K562 (cell line): ENCODE data around the gene JUND. TPM values are rescaled to one million over a fixed set of nuclear protein-coding genes. Genes with fewer than 3 reads are reported as not detected.

ENCODE experiments used
- COPS2 ChIP-seq: fragments of 450-650 bp; conservative IDR thresholded peaks from 2 replicates; pipeline ENCODE4 v1.6.1; 2016; ENCODE audit warnings: mild to moderate bottlenecking, moderate library complexity
- ESRRB ChIP-seq: fragments of 250-450 bp; sonication (Bioruptor Pico); IDR thresholded peaks from 2 replicates; pipeline ENCODE4 v1.5.0; 2020; ENCODE audit warnings: mild to moderate bottlenecking, moderate library complexity, borderline replicate concordance
- EWSR1 ChIP-seq: fragments of 450-650 bp; IDR thresholded peaks from 2 replicates; pipeline ENCODE4 v1.6.1; 2018; ENCODE audit warnings: borderline replicate concordance, mild to moderate bottlenecking, low read depth, moderate library complexity; ENCODE audit not compliant: partially characterized antibody
- KDM1A ChIP-seq, 2 experiments: fragments of 450-650 bp; IDR thresholded peaks; 2 replicates each; pipeline ENCODE4 v1.6.1; 2016; ENCODE audit warnings: mild to moderate bottlenecking in 2 of 2
- MYC ChIP-seq, 2 experiments: fragments of 250-450 bp in 1 of 2; sonication (Bioruptor Pico) in 1 of 2; IDR thresholded peaks; 2 replicates each; pipeline versions ENCODE4 v1.5.1 to v1.6.1; 2012 to 2021; ENCODE audit warnings: low read depth in 2 of 2, borderline replicate concordance in 1 of 2, improper control_type of control experiment in 1 of 2, low read length in 1 of 2, mild to moderate bottlenecking in 1 of 2, moderate library complexity in 1 of 2
- PTRF ChIP-seq: fragments of 450-650 bp; IDR thresholded peaks from 2 replicates; pipeline ENCODE4 v1.6.1; 2016; ENCODE audit warnings: mild to moderate bottlenecking, missing genetic modification characterization, missing compliant biosample characterization
- PYGO2 ChIP-seq: fragments of 450-650 bp; IDR thresholded peaks from 2 replicates; pipeline ENCODE4 v1.6.1; 2016; ENCODE audit warnings: mild to moderate bottlenecking, missing genetic modification characterization, moderate library complexity, missing compliant biosample characterization
- SMAD4 ChIP-seq: fragments of 250-450 bp; sonication (Bioruptor Pico); conservative IDR thresholded peaks from 2 replicates; pipeline ENCODE4 v1.8.0; 2021; ENCODE audit warnings: inconsistent platforms, mild to moderate bottlenecking, moderate library complexity
- ZNF184 ChIP-seq: sonication (generic); formaldehyde crosslinking; IDR thresholded peaks from 2 replicates; pipeline ENCODE4 v1.5.0; 2020; ENCODE audit warnings: missing genetic modification reagents
- ZNF347 ChIP-seq: fragments of 450-650 bp; formaldehyde crosslinking; IDR thresholded peaks from 2 replicates; pipeline ENCODE4 v1.4.0; 2020; ENCODE audit warnings: low read depth, mild to moderate bottlenecking, moderate library complexity
- polyA plus RNA-seq, 8 experiments: library from polyadenylated mRNA; depleted of rRNA in 4 of 8; stranded (reverse) in 5 of 8; unstranded in 3 of 8; fragments of >200 nt; fragmentation: Nextera tagmentation in 2 of 8; fragmentation: Illumina TruSeq in 1 of 8; extraction: Ambion mirVana in 2 of 8; extraction: Trizol in 1 of 8; gene quantifications; 2 replicates each; pipeline versions ENCODE4 v1.2.1 to v1.2.3, GENCODE V29; 2011 to 2014; ENCODE audit warnings: inconsistent platforms in 1 of 8, missing spikeins in 1 of 8
- total RNA-seq, 7 experiments: library from RNA; depleted of rRNA in 6 of 7; stranded (reverse); fragments of >200 nt in 6 of 7; fragmentation: Illumina TruSeq in 2 of 7; extraction: Trizol in 2 of 7; gene quantifications; 2 replicates each; pipeline versions ENCODE4 v1.2.1 to v1.2.3, GENCODE V29; 2011 to 2021; ENCODE audit warnings: low replicate concordance in 1 of 7
- TF ChIP-seq, protein P1 (sequence below): fragments of 450-650 bp; formaldehyde crosslinking; IDR thresholded peaks from 2 replicates; pipeline ENCODE4 v1.4.0; 2020; ENCODE audit warnings: mild to moderate bottlenecking, moderate library complexity
- TF ChIP-seq, protein P2 (sequence below): fragments of 150-350 bp; conservative IDR thresholded peaks from 2 replicates; pipeline ENCODE4 v1.6.1; 2014; ENCODE audit warnings: low read length
- TF ChIP-seq, protein P3 (sequence below): fragments of 450-650 bp; IDR thresholded peaks from 2 replicates; pipeline ENCODE4 v1.6.1; 2018; ENCODE audit not compliant: partially characterized antibody
- TF ChIP-seq, protein P4 (sequence below): fragments of 450-650 bp; formaldehyde crosslinking; IDR thresholded peaks from 2 replicates; pipeline ENCODE4 v1.4.0; 2020; ENCODE audit warnings: mild to moderate bottlenecking
- TF ChIP-seq, protein P5 (sequence below): fragments of 250-450 bp; sonication (Bioruptor Pico); IDR thresholded peaks from 2 replicates; pipeline ENCODE4 v1.8.0; 2022; ENCODE audit warnings: moderate library complexity, mild to moderate bottlenecking, inconsistent platforms

JUND gene
- total and polyA plus RNA-seq, 9 of the 15 experiments (the other 6 are each of a cell fraction or from before 2014, with no cell fraction given), result 6.4 to 286 (median 42.3) TPM

DNA sequence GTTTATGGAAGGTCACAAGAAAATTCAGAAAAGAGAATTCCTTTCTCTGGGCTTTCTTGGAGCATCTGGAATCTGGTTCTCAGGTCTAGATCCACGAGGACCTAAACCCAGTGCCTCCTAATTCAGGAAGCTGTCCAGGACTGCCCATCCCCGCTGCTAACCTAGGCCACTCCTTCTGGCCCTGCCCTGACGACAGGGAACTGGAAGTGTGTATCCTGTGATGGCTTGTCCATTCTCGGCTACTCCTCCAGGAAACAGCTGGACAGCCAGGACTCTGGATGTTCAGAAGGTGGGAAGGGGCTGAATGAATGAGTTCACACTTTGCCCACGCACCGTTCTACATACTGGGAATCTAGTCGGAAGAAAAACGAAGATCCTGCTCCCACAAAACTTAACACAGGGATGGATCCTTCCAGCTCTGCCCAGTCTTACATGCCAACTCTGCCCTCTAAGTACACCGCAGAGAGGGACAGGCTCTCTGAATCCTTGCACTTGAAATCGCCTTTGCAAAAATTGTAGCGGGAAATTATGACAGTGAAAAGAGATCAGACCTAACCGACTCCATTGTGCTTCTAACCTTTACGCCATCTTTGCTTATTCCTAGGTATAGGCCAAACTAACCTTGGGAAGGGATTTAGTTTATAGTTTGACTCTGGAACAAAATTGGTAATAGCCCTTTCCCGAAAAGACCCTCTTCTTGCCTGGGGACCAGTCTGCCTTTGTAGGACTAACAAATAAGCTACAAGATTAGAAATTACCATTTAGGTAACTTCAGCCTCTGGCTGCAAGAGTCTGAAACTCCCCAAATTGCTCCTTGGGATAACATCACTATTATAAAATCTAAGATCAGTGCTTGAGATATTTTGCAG, 39.7 kb upstream of the JUND start (continued):
- TF ChIP-seq, protein P1, sequence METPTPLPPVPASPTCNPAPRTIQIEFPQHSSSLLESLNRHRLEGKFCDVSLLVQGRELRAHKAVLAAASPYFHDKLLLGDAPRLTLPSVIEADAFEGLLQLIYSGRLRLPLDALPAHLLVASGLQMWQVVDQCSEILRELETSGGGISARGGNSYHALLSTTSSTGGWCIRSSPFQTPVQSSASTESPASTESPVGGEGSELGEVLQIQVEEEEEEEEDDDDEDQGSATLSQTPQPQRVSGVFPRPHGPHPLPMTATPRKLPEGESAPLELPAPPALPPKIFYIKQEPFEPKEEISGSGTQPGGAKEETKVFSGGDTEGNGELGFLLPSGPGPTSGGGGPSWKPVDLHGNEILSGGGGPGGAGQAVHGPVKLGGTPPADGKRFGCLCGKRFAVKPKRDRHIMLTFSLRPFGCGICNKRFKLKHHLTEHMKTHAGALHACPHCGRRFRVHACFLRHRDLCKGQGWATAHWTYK (CRISPR knock-in tag), result 0 out of 2 replicates have a peak, but pooled peaks have one; percentile 37
- TF ChIP-seq ZNF184 (CRISPR knock-in tag) (no peak), PYGO2 (tag) (0 out of 2 replicates have a peak, but pooled peaks have one; percentile 25), EWSR1 (no peak), ZNF347 (0 out of 2 replicates have a peak, but pooled peaks have one; percentile 13), PTRF (peak; percentile 56; the same call in 1 of the 2 replicates), ESRRB (CRISPR knock-in tag) (no peak), MYC (IDR thresholded peaks at IDR 0.05; ENCODE audit: low read depth, low read length) (no peak), MYC (CRISPR knock-in tag; IDR thresholded peaks at IDR 0.05; ENCODE audit: borderline replicate concordance, low read depth) (no peak), SMAD4 (CRISPR knock-in tag) (peak; percentile 49; the same call in 1 of the 2 replicates), COPS2 (no peak), KDM1A (IDR thresholded peaks at IDR 0.05) (no peak)
- TF ChIP-seq, protein P2, sequence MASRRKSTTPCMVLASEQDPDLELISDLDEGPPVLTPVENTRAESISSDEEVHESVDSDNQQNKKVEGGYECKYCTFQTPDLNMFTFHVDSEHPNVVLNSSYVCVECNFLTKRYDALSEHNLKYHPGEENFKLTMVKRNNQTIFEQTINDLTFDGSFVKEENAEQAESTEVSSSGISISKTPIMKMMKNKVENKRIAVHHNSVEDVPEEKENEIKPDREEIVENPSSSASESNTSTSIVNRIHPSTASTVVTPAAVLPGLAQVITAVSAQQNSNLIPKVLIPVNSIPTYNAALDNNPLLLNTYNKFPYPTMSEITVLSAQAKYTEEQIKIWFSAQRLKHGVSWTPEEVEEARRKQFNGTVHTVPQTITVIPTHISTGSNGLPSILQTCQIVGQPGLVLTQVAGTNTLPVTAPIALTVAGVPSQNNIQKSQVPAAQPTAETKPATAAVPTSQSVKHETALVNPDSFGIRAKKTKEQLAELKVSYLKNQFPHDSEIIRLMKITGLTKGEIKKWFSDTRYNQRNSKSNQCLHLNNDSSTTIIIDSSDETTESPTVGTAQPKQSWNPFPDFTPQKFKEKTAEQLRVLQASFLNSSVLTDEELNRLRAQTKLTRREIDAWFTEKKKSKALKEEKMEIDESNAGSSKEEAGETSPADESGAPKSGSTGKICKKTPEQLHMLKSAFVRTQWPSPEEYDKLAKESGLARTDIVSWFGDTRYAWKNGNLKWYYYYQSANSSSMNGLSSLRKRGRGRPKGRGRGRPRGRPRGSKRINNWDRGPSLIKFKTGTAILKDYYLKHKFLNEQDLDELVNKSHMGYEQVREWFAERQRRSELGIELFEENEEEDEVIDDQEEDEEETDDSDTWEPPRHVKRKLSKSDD, result no peak
- TF ChIP-seq, protein P3, sequence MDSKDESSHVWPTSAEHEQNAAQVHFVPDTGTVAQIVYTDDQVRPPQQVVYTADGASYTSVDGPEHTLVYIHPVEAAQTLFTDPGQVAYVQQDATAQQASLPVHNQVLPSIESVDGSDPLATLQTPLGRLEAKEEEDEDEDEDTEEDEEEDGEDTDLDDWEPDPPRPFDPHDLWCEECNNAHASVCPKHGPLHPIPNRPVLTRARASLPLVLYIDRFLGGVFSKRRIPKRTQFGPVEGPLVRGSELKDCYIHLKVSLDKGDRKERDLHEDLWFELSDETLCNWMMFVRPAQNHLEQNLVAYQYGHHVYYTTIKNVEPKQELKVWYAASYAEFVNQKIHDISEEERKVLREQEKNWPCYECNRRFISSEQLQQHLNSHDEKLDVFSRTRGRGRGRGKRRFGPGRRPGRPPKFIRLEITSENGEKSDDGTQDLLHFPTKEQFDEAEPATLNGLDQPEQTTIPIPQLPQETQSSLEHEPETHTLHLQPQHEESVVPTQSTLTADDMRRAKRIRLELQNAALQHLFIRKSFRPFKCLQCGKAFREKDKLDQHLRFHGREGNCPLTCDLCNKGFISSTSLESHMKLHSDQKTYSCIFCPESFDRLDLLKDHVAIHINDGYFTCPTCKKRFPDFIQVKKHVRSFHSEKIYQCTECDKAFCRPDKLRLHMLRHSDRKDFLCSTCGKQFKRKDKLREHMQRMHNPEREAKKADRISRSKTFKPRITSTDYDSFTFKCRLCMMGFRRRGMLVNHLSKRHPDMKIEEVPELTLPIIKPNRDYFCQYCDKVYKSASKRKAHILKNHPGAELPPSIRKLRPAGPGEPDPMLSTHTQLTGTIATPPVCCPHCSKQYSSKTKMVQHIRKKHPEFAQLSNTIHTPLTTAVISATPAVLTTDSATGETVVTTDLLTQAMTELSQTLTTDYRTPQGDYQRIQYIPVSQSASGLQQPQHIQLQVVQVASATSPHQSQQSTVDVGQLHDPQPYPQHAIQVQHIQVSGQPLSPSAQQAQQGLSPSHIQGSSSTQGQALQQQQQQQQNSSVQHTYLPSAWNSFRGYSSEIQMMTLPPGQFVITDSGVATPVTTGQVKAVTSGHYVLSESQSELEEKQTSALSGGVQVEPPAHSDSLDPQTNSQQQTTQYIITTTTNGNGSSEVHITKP, result no peak
- TF ChIP-seq, protein P4, sequence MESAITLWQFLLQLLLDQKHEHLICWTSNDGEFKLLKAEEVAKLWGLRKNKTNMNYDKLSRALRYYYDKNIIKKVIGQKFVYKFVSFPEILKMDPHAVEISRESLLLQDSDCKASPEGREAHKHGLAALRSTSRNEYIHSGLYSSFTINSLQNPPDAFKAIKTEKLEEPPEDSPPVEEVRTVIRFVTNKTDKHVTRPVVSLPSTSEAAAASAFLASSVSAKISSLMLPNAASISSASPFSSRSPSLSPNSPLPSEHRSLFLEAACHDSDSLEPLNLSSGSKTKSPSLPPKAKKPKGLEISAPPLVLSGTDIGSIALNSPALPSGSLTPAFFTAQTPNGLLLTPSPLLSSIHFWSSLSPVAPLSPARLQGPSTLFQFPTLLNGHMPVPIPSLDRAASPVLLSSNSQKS, result no peak
- TF ChIP-seq, protein P5, sequence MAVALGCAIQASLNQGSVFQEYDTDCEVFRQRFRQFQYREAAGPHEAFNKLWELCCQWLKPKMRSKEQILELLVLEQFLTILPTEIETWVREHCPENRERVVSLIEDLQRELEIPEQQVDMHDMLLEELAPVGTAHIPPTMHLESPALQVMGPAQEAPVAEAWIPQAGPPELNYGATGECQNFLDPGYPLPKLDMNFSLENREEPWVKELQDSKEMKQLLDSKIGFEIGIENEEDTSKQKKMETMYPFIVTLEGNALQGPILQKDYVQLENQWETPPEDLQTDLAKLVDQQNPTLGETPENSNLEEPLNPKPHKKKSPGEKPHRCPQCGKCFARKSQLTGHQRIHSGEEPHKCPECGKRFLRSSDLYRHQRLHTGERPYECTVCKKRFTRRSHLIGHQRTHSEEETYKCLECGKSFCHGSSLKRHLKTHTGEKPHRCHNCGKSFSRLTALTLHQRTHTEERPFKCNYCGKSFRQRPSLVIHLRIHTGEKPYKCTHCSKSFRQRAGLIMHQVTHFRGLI (CRISPR knock-in tag), result no peak
